Activated naive CD8-positive, alpha-beta T cell treated with anti-CD3 and anti-CD28 coated beads for 36 hours (primary cell): ENCODE results near the gene OPRL1. TPM values are rescaled to one million over a fixed set of nuclear protein-coding genes. Genes with fewer than 3 reads are reported as not detected.

Experiments used
- DNase-seq: peaks from one replicate; pipeline ENCODE4 v3.0.0; 2021
- H3K27ac Mint-ChIP-seq: one replicate; pipeline ENCODE4 v1.8.0; 2022; ENCODE audit warnings: mild to moderate bottlenecking, moderate library complexity, mixed read lengths
- H3K27me3 Mint-ChIP-seq: one replicate; pipeline ENCODE4 v1.8.0; 2022; ENCODE audit warnings: mild to moderate bottlenecking, mixed read lengths
- H3K36me3 Mint-ChIP-seq: one replicate; pipeline ENCODE4 v1.8.0; 2021; ENCODE audit warnings: mild to moderate bottlenecking, mixed read lengths
- H3K4me1 Mint-ChIP-seq: one replicate; pipeline ENCODE4 v1.8.0; 2021; ENCODE audit warnings: mixed read lengths
- H3K4me3 Mint-ChIP-seq: one replicate; pipeline ENCODE4 v1.8.0; 2022; ENCODE audit warnings: mild to moderate bottlenecking, moderate library complexity, mixed read lengths
- H3K9me3 Mint-ChIP-seq: one replicate; pipeline ENCODE4 v1.8.0; 2022; ENCODE audit warnings: mixed read lengths
- total RNA-seq, 2 experiments: library from RNA; stranded (reverse); gene quantifications; one replicate each; pipeline ENCODE4 v1.2.3, GENCODE V29; 2021

OPRL1 gene
- total RNA-seq, 2 experiments from 2014 or later = 0.16 to 0.25 TPM

DNA sequence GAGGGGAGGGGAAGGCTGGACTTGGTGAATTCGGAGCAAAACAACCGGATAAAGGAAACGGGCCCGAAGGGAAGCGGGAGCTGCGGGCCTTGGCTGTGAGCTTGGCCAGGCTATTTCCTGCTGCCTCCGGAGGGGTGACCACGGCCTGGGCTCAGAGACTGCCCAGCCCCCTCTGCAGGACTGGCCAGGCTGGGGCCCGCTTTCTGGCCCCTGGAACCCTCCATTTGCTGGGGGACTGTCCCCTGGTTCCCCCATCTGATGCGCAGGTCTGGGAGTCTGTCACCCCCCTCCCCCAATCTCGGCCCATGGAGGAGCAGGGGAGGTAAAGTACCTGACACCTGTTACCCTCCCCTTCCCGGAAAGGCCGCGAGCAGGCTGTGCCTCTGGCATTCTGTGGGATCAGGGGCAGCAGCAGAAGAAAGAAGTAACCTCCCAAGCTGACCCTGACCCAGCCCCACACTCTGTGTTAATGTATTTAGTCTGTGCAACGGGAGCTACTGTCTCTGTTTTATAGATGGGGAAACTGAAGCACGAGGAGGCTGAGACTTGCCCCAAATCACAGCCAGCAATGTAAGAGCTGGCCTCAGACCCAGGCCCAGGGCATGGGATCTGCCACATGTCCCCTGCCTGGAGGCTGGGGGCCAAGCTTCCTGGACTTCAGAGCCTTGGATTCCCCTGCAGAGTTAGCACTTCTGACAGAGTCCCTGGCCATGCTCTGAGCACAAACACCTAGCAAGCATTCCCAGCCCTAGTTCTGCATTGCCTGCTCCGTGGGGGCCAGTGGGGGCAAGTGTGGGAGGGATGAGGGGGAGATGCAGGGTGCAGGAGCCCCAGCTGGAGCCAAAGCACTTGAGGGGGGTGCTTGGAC lies 40.4 kb upstream of the OPRL1 start:
- Mint-ChIP-seq H3K36me3 (peaks cover 2% of the 10 kb centered on the region), H3K4me1 (peaks cover 47% of the 10 kb centered on the region), H3K9me3 (no peaks in the 10 kb centered on the region), H3K27ac (no peak overlapping the region), H3K27me3 (peaks cover 3% of the 10 kb centered on the region), H3K4me3 (peak overlapping the region; percentile 65)
- no peak for DNase-seq

- Mint-ChIP-seq H3K27me3 (peaks cover 3% of the 10 kb centered on the region), H3K9me3 (no peaks in the 10 kb centered on the region), H3K4me1 (peaks cover 39% of the 10 kb centered on the region), H3K27ac (no peak overlapping the region), H3K36me3 (peaks cover 2% of the 10 kb centered on the region), H3K4me3 (no peak overlapping the region)
- DNase-seq = no peak
Observed at GRCh38 chr20:64040231-64041039, 39.4 kb upstream of the OPRL1 start.

DNA sequence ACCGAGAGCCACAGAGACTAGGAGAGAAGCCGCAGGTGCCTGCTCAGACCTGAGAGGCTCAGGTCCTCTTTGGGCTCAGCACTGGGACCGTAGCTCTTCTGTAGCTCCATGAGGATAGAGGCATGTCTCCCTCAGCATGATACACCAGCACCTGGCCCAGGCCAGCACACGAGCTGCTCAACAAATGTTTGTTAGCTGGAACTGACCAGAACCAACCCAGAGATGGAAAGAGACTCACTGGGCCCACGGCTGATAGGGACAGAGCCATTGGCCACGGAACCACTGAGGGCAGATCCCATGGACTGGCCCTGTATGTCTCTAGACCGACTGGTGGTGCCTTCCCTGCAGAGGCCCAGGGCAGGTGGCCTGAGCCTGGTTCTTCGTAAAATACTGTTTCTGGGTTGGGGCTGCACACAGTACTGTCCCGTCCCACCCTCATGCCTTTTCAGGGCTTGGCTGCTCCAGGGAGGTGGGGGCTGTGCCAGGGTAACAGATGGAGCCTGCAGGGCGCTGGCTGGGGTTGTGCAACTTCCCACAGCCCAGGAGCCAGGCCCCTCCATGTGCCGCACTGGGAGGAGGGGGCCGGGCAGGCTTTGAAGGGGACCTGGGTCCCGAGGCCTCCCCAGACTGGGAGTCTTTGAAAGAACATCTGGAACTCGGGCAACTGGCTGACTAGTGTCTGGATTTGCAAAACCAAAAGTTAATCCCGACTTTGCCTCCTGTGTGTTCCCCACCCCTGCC lies 38.7 kb upstream of the OPRL1 start:
- Mint-ChIP-seq H3K4me1 (peaks cover 36% of the 10 kb centered on the region), H3K36me3 (peaks cover 2% of the 10 kb centered on the region), H3K27ac (peak overlapping the region; percentile 59), H3K27me3 (peaks cover 4% of the 10 kb centered on the region), H3K9me3 (no peaks in the 10 kb centered on the region), H3K4me3 (peak overlapping the region; percentile 83)
- DNase-seq = no peak

GRCh38 chr20:64041781-64042053 lies 38.2 kb upstream of the OPRL1 start:
- Mint-ChIP-seq H3K27me3 (peaks cover 9% of the 10 kb centered on the region), H3K4me3 (peak overlapping the region; percentile 83), H3K4me1 (peaks cover 31% of the 10 kb centered on the region), H3K36me3 (peaks cover 2% of the 10 kb centered on the region), H3K9me3 (no peaks in the 10 kb centered on the region), H3K27ac (no peak overlapping the region)
- DNase-seq = no peak

DNA sequence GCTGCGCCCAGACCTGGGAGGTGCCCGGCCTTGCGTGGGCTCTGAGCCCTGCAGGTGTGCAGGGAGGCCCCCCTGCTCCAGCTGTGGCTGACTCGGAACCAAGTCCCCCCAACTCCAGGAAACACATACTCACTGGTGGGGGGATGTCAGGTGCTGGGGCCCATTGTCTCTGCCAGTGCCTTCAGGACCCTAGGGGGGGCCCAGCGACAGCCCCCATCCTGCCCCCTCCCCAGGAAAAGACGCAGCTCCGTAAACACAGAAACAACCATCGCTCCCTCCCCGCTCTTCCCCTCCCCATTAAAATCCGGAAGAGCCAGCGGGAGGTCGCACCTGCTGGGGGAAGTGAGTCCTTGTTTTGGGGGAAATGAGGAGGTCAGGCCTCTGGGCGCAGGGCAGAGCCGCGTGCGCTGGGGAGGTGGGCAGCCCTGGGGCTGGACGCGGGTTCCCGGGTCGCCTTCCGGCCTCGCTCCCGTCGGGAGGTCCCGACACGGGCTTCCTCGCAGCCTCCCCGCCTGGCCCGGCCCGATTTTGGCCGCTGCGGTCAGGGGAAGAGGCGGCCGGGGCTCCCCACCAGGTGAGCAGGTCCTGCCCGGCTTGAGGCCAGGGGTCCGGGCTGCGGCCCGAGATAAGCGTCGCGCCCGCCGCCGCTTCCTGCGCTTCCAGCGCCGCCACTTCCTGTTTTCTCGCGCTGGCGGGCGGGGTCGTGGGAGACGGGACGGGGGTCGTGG lies 37.7 kb upstream of the OPRL1 start:
- H3K9me3 Mint-ChIP-seq = no peaks in the 10 kb centered on the region
- peaks cover 26% of the 10 kb centered on the region for H3K4me1 Mint-ChIP-seq
- H3K27me3 Mint-ChIP-seq = peaks cover 14% of the 10 kb centered on the region
- peaks cover 2% of the 10 kb centered on the region for H3K36me3 Mint-ChIP-seq
- DNase-seq = no peak
- peak overlapping the region; percentile 84 for H3K27ac Mint-ChIP-seq
- peak overlapping the region; percentile 83 for H3K4me3 Mint-ChIP-seq

- H3K27me3 Mint-ChIP-seq = peaks cover 18% of the 10 kb centered on the region
- H3K4me1 Mint-ChIP-seq = peaks cover 19% of the 10 kb centered on the region
- H3K4me3 Mint-ChIP-seq = peak overlapping the region; percentile 48
- no peaks in the 10 kb centered on the region for H3K9me3 Mint-ChIP-seq
- no peak for DNase-seq
- H3K36me3 Mint-ChIP-seq = no peaks in the 10 kb centered on the region
- no peak overlapping the region for H3K27ac Mint-ChIP-seq
Observed at GRCh38 chr20:64043768-64044167, 36.1 kb upstream of the OPRL1 start.

- Mint-ChIP-seq H3K36me3 (no peaks in the 10 kb centered on the region), H3K4me1 (peaks cover 17% of the 10 kb centered on the region), H3K9me3 (no peaks in the 10 kb centered on the region), H3K27me3 (peaks cover 22% of the 10 kb centered on the region), H3K27ac (no peak overlapping the region), H3K4me3 (no peak overlapping the region)
- DNase-seq = no peak
Observed at GRCh38 chr20:64044484-64045247, 35.2 kb upstream of the OPRL1 start.

GRCh38 chr20:64045346-64046011 lies 34.4 kb upstream of the OPRL1 start:
- H3K27ac Mint-ChIP-seq = no peak overlapping the region
- H3K9me3 Mint-ChIP-seq = no peaks in the 10 kb centered on the region
- H3K4me1 Mint-ChIP-seq = peaks cover 14% of the 10 kb centered on the region
- H3K4me3 Mint-ChIP-seq = no peak overlapping the region
- H3K36me3 Mint-ChIP-seq = no peaks in the 10 kb centered on the region
- peaks cover 27% of the 10 kb centered on the region for H3K27me3 Mint-ChIP-seq
- DNase-seq = no peak

GRCh38 chr20:64047046-64047389 lies 32.9 kb upstream of the OPRL1 start:
- no peaks in the 10 kb centered on the region for H3K9me3 Mint-ChIP-seq
- H3K27ac Mint-ChIP-seq = no peak overlapping the region
- peaks cover 40% of the 10 kb centered on the region for H3K27me3 Mint-ChIP-seq
- H3K4me1 Mint-ChIP-seq = peaks cover 7% of the 10 kb centered on the region
- no peak for DNase-seq
- no peaks in the 10 kb centered on the region for H3K36me3 Mint-ChIP-seq
- no peak overlapping the region for H3K4me3 Mint-ChIP-seq

DNA sequence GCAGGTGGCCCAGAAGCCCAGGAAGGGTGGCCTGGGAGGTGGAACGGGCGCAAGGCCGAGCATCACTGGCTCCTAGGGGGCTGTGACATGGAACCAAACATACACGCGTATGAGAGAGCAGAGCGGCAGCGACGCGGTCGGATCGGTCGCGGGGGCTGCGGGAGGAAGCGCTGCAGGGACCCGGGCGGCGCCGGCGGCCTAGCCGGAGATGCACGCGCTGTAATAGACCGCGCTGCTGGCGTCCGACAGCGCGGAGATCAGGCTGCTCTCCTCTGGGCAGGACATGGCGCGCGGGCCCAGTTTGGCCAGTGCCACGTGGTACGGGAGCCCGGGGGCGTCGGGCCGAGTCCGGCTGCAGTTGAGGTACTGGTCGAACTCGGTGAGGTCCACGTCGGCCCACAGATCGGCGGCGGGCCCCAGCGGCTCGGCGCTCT lies 31.9 kb upstream of the OPRL1 start:
- Mint-ChIP-seq H3K9me3 (no peaks in the 10 kb centered on the region), H3K4me3 (no peak overlapping the region), H3K27ac (no peak overlapping the region), H3K27me3 (peaks cover 46% of the 10 kb centered on the region), H3K4me1 (peaks cover 5% of the 10 kb centered on the region), H3K36me3 (no peaks in the 10 kb centered on the region)
- DNase-seq = no peak

DNA sequence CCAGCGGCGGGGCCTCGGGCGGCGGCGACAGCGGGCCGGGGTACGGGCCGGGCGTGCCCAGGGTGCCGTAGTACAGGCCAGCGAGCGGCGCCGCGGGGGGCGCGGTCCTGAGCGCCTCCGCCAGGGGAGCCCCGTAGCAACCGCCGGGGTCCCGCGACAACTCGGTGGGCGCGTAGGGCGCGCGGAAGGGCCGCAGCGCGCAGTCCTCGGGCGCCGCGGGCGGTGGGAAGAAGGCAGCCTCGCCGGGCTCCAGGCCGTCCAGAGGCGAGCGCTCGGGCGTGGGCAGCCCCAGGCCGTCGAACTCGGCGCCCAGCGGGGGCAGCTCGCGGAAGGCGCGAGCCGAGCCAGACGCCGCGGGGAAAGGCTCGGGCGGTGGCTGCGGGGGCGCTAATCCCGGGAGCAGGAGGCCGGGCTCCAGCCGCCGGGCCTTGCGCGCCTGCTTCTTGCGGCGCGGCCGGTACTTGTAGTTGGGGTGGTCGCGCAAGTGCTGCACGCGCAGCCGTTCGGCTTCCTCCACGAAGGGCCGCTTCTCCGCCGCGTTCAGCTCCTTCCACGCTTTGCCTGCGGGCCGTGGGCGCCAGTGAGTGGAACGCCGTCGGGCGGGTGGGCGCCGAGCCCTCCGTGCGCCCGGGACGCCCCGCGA lies 31.4 kb upstream of the OPRL1 start:
- DNase-seq = no peak
- no peak overlapping the region for H3K27ac Mint-ChIP-seq
- no peaks in the 10 kb centered on the region for H3K36me3 Mint-ChIP-seq
- peaks cover 51% of the 10 kb centered on the region for H3K27me3 Mint-ChIP-seq
- no peak overlapping the region for H3K4me3 Mint-ChIP-seq
- no peaks in the 10 kb centered on the region for H3K9me3 Mint-ChIP-seq
- peaks cover 5% of the 10 kb centered on the region for H3K4me1 Mint-ChIP-seq

DNA sequence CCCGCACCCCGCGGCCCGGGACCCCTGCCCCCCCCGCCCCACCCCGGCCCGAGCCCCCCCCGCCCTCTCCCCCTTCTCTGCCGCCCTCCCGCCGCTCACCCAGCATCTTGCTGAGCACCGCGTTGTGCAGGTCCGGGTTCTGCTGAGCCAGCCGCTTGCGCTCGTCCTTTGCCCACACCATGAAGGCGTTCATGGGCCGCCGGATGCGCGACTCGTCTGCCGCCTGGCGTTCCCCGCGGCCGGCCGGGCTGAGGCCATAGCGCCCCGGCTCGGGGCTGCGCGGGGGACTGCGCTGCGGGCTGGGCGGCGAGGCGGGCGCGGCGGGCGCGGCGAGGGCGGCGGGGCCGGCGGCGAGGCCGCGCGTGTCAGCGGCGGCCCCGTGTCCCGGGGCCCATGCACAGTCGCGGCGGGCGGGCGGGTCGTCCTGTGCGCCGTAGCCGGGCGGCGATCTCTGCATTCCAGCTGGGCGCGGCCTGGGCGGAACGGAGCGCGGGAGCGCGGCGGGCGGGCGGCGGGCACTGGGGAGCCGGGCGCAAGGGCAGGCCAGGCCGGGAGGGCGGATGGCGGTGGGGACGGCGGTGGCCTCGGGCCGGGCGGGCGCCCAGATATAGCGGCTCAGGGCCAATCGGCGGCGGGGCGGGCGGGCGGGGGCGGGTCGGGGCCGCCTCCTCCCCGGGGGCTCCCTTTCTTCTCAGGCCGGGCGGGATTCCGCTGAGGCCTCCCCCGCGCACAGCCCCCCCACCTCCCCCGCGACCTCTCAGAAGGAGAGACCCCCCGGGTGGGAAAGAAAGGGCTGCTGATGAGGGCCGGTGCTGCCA lies 30.6 kb upstream of the OPRL1 start, which contains the start of gene SOX18:
Gene SOX18, minus strand, starts transcription at position 580 of the 818 bp plus-strand sequence. Its CDS starts 123 bp downstream, at position 457.
- H3K27me3 Mint-ChIP-seq = peaks cover 54% of the 10 kb centered on the region
- H3K27ac Mint-ChIP-seq = no peak within 1 kb of the TSS
- H3K36me3 Mint-ChIP-seq = no peaks in the 10 kb centered on the region
- no peaks in the 10 kb centered on the region for H3K9me3 Mint-ChIP-seq
- H3K4me1 Mint-ChIP-seq = peaks cover 5% of the 10 kb centered on the region
- no peak within 1 kb of the TSS for H3K4me3 Mint-ChIP-seq
- DNase-seq = peak; percentile 51

DNA sequence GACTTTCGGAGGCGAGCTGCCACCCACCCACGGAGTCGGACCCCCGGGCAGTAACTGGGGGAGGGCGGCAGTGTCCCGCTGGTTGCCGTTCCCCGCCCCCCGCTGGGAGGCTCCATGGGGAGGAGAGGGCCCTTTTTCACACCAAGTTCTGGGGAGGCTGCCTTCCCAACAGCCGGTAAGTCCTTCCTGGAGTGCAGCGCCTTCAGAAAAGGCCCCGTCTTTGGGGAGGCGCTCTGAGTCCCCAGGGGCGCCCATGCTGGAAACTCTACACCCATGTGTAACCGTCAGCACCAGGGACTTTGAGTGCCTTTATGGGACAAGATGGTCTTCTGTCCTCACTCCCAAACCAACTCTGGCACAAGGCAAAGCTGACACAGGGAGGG lies 30.0 kb upstream of the OPRL1 start:
- no peak overlapping the region for H3K4me3 Mint-ChIP-seq
- peaks cover 5% of the 10 kb centered on the region for H3K4me1 Mint-ChIP-seq
- H3K27ac Mint-ChIP-seq = no peak overlapping the region

More for the DNA sequence above, 30.0 kb upstream of the OPRL1 start:
- no peak for DNase-seq
- Mint-ChIP-seq H3K36me3 (no peaks in the 10 kb centered on the region), H3K9me3 (no peaks in the 10 kb centered on the region), H3K27me3 (peaks cover 54% of the 10 kb centered on the region)
